C4-2B (cell line): ENCODE measurements around the gene NPM1.

ENCODE experiments used
- CTCF ChIP-seq: fragments of 450-650 bp; conservative IDR thresholded peaks from 2 replicates; pipeline ENCODE4 v1.5.1; 2017; ENCODE audit warnings: mild to moderate bottlenecking
- ZFX ChIP-seq: fragments of 450-650 bp; IDR thresholded peaks from 2 replicates; pipeline ENCODE4 v1.6.1; 2017

GRCh38 chr5:171451421-171451820, 63.8 kb downstream of the NPM1 start:
- TF ChIP-seq CTCF: no peak
- no peak for TF ChIP-seq ZFX
